ENCODE results near the gene ENTPD5.

GRCh38 chr14:74008843-74009499 lies 10.1 kb downstream of the ENTPD5 start:
- TF ChIP-seq, protein P1, sequence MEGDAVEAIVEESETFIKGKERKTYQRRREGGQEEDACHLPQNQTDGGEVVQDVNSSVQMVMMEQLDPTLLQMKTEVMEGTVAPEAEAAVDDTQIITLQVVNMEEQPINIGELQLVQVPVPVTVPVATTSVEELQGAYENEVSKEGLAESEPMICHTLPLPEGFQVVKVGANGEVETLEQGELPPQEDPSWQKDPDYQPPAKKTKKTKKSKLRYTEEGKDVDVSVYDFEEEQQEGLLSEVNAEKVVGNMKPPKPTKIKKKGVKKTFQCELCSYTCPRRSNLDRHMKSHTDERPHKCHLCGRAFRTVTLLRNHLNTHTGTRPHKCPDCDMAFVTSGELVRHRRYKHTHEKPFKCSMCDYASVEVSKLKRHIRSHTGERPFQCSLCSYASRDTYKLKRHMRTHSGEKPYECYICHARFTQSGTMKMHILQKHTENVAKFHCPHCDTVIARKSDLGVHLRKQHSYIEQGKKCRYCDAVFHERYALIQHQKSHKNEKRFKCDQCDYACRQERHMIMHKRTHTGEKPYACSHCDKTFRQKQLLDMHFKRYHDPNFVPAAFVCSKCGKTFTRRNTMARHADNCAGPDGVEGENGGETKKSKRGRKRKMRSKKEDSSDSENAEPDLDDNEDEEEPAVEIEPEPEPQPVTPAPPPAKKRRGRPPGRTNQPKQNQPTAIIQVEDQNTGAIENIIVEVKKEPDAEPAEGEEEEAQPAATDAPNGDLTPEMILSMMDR (IDR thresholded peaks at IDR 0.05; ENCODE audit: insufficient read depth, low read length, poor library complexity, severe bottlenecking) = no peak
- TF ChIP-seq EZH2phosphoT487 (conservative IDR thresholded peaks at IDR 0.05; ENCODE audit: low read length) = no peak
